WTC11 (cell line): ENCODE data around the gene SSR3. TPM values are rescaled to one million over a fixed set of nuclear protein-coding genes. Genes with fewer than 3 reads are reported as not detected.

Experiments
- ATAC-seq: fragments of 200-7000 bp; cut with Tn5 transposase; 2 replicates; pipeline ENCODE4 v1.10.0; 2021; ENCODE audit warnings: mild to moderate bottlenecking, moderate library complexity
- CTCF ChIA-PET: fragments of 300-600 bp; sonication (Branson Sonifier 250); formaldehyde crosslinking; loops from one replicate; lab custom pipeline; 2021; ENCODE audit warnings: antibody characterized with exemption; lab: Charles Lee
- POLR2A ChIA-PET: fragments of 350-600 bp; sonication (Branson Sonifier 250); formaldehyde crosslinking; loops from one replicate; lab custom pipeline; 2021; ENCODE audit warnings: antibody characterized with exemption; lab: Charles Lee
- DNase-seq: peaks from one replicate; pipeline ENCODE4 v3.0.0; 2021; ENCODE audit warnings: low spot score
- H3K27ac Mint-ChIP-seq: 2 replicates; pipeline ENCODE4 v1.8.0; 2021; ENCODE audit warnings: mixed read lengths
- H3K27me3 Mint-ChIP-seq: 2 replicates; pipeline ENCODE4 v1.8.0; 2021; ENCODE audit warnings: low read depth, mild to moderate bottlenecking, moderate library complexity, mixed read lengths
- H3K36me3 Mint-ChIP-seq: 2 replicates; pipeline ENCODE4 v1.8.0; 2021; ENCODE audit warnings: mixed read lengths
- H3K4me1 Mint-ChIP-seq: 2 replicates; pipeline ENCODE4 v1.8.0; 2022; ENCODE audit warnings: mixed read lengths
- H3K4me3 Mint-ChIP-seq: 2 replicates; pipeline ENCODE4 v1.8.0; 2021; ENCODE audit warnings: mild to moderate bottlenecking, moderate library complexity, mixed read lengths
- H3K9me3 Mint-ChIP-seq: 2 replicates; pipeline ENCODE4 v1.8.0; 2021; ENCODE audit warnings: mixed read lengths
- ARID4B ChIP-seq: sonication (generic); formaldehyde crosslinking; IDR thresholded peaks from 2 replicates; pipeline ENCODE4 v1.8.0; 2023; ENCODE audit warnings: missing genetic modification reagents, mild to moderate bottlenecking, borderline replicate concordance
- EMX1 ChIP-seq: fragments of 250-450 bp; sonication (Bioruptor Pico); IDR thresholded peaks from 2 replicates; pipeline ENCODE4 v1.8.0; 2021; ENCODE audit warnings: mild to moderate bottlenecking
- FOXJ3 ChIP-seq: sonication (generic); formaldehyde crosslinking; IDR thresholded peaks from 2 replicates; pipeline ENCODE4 v1.9.0; 2021; ENCODE audit warnings: missing genetic modification reagents, mild to moderate bottlenecking, borderline replicate concordance
- GRHL2 ChIP-seq: fragments of 250-450 bp; sonication (Bioruptor Pico); IDR thresholded peaks from 2 replicates; pipeline ENCODE4 v1.8.0; 2022; ENCODE audit warnings: mild to moderate bottlenecking, moderate library complexity; ENCODE audit not compliant: insufficient replicate concordance, severe bottlenecking
- HMGA2 ChIP-seq: fragments of 250-450 bp; sonication (Bioruptor Pico); IDR thresholded peaks from 2 replicates; pipeline ENCODE4 v1.4.0; 2021; ENCODE audit warnings: mild to moderate bottlenecking, moderate library complexity
- NFYB ChIP-seq: sonication (generic); formaldehyde crosslinking; conservative IDR thresholded peaks from 2 replicates; pipeline ENCODE4 v1.8.0; 2022; ENCODE audit warnings: low read depth, missing genetic modification reagents
- NR1H2 ChIP-seq: sonication (generic); formaldehyde crosslinking; IDR thresholded peaks from 2 replicates; pipeline ENCODE4 v1.9.0; 2021; ENCODE audit warnings: mild to moderate bottlenecking, moderate library complexity, missing genetic modification reagents
- PRRX2 ChIP-seq: fragments of 250-450 bp; sonication (Bioruptor Pico); IDR thresholded peaks from 2 replicates; pipeline ENCODE4 v1.8.0; 2021; ENCODE audit warnings: mild to moderate bottlenecking
- RORB ChIP-seq: fragments of 250-450 bp; sonication (Bioruptor Pico); IDR thresholded peaks from 2 replicates; pipeline ENCODE4 v1.9.0; 2021; ENCODE audit warnings: mild to moderate bottlenecking
- SMAD4 ChIP-seq: sonication (generic); formaldehyde crosslinking; IDR thresholded peaks from 2 replicates; pipeline ENCODE4 v1.8.0; 2022; ENCODE audit warnings: mild to moderate bottlenecking, missing genetic modification reagents
- TCF7 ChIP-seq: sonication (generic); formaldehyde crosslinking; IDR thresholded peaks from 2 replicates; pipeline ENCODE4 v1.8.0; 2022; ENCODE audit warnings: mild to moderate bottlenecking, low read depth, missing genetic modification reagents, moderate library complexity
- ZBTB21 ChIP-seq: sonication (generic); formaldehyde crosslinking; IDR thresholded peaks from 2 replicates; pipeline ENCODE4 v1.8.1; 2023; ENCODE audit warnings: mild to moderate bottlenecking, missing genetic modification reagents, borderline replicate concordance
- ZNF396 ChIP-seq: fragments of 250-450 bp; sonication (Bioruptor Pico); IDR thresholded peaks from 2 replicates; pipeline ENCODE4 v1.8.0; 2021; ENCODE audit warnings: mild to moderate bottlenecking, moderate library complexity, borderline replicate concordance
- ZNF416 ChIP-seq: fragments of 250-450 bp; sonication (Bioruptor Pico); IDR thresholded peaks from 2 replicates; pipeline ENCODE4 v1.9.0; 2021; ENCODE audit warnings: mild to moderate bottlenecking, inconsistent platforms
- total RNA-seq: library from RNA; stranded (reverse); gene quantifications from 3 replicates; pipeline ENCODE4 v1.2.3, GENCODE V29; 2021
- TF ChIP-seq, protein P1 (sequence below): sonication (generic); formaldehyde crosslinking; IDR thresholded peaks from 2 replicates; pipeline ENCODE4 v1.8.1; 2022; ENCODE audit warnings: low read depth, mild to moderate bottlenecking, moderate library complexity, missing genetic modification reagents, borderline replicate concordance
- TF ChIP-seq, protein P2 (sequence below): sonication (generic); formaldehyde crosslinking; conservative IDR thresholded peaks from 2 replicates; pipeline ENCODE4 v1.8.1; 2023; ENCODE audit warnings: mild to moderate bottlenecking, low read depth, missing genetic modification reagents, moderate library complexity
- TF ChIP-seq, protein P3 (sequence below): sonication (generic); formaldehyde crosslinking; IDR thresholded peaks from 2 replicates; pipeline ENCODE4 v1.8.1; 2023; ENCODE audit warnings: mild to moderate bottlenecking, missing genetic modification reagents, moderate library complexity

The SSR3 gene
- total RNA-seq, 1 experiment from 2014 or later: 162 TPM

DNA sequence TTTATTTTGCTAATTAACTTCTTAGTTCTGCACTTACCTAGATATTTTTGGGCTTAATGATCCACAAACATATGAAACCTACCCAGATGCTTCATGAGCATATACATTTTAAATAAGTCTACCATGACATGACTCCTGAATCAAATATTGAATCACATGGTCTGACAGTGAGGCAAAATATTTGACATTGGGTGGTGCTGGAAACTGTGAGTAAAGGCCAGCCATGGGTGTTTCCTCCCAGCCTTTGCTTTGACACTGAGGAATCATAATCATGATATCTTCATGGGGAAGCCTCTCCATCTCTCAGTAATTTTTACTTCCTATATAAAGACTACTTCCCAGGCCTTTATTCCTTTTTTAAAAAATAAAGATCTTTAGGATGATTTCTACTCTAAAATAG lies 22.8 kb upstream of the SSR3 start (continued):
- TF ChIP-seq, protein P1, sequence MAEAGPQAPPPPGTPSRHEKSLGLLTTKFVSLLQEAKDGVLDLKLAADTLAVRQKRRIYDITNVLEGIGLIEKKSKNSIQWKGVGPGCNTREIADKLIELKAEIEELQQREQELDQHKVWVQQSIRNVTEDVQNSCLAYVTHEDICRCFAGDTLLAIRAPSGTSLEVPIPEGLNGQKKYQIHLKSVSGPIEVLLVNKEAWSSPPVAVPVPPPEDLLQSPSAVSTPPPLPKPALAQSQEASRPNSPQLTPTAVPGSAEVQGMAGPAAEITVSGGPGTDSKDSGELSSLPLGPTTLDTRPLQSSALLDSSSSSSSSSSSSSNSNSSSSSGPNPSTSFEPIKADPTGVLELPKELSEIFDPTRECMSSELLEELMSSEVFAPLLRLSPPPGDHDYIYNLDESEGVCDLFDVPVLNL: no peak

- H3K9me3 Mint-ChIP-seq: no peaks in the 10 kb centered on the region
- ATAC-seq (no peak), DNase-seq (no peak)
- H3K36me3 Mint-ChIP-seq: no peaks in the 10 kb centered on the region
- ChIA-PET POLR2A (no interaction called here), CTCF (no interaction called here)
- H3K27me3 Mint-ChIP-seq: no peaks in the 10 kb centered on the region
- peaks cover 11% of the 10 kb centered on the region for H3K4me1 Mint-ChIP-seq
- no peak overlapping the region for H3K4me3 Mint-ChIP-seq
- H3K27ac Mint-ChIP-seq: no peak overlapping the region
- TF ChIP-seq RORB (CRISPR knock-in tag) (no peak), SMAD4 (CRISPR knock-in tag) (no peak), PRRX2 (CRISPR knock-in tag) (no peak), ZNF396 (CRISPR knock-in tag) (no peak), EMX1 (CRISPR knock-in tag) (no peak), ZBTB21 (CRISPR knock-in tag) (no peak), ZNF416 (CRISPR knock-in tag) (no peak), FOXJ3 (no peak), NR1H2 (CRISPR knock-in tag) (no peak), HMGA2 (no peak), GRHL2 (CRISPR knock-in tag) (no peak), NFYB (CRISPR knock-in tag) (no peak), TCF7 (no peak), ARID4B (CRISPR knock-in tag) (no peak)
- TF ChIP-seq, protein P2, sequence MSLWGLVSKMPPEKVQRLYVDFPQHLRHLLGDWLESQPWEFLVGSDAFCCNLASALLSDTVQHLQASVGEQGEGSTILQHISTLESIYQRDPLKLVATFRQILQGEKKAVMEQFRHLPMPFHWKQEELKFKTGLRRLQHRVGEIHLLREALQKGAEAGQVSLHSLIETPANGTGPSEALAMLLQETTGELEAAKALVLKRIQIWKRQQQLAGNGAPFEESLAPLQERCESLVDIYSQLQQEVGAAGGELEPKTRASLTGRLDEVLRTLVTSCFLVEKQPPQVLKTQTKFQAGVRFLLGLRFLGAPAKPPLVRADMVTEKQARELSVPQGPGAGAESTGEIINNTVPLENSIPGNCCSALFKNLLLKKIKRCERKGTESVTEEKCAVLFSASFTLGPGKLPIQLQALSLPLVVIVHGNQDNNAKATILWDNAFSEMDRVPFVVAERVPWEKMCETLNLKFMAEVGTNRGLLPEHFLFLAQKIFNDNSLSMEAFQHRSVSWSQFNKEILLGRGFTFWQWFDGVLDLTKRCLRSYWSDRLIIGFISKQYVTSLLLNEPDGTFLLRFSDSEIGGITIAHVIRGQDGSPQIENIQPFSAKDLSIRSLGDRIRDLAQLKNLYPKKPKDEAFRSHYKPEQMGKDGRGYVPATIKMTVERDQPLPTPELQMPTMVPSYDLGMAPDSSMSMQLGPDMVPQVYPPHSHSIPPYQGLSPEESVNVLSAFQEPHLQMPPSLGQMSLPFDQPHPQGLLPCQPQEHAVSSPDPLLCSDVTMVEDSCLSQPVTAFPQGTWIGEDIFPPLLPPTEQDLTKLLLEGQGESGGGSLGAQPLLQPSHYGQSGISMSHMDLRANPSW (CRISPR knock-in tag): no peak
- TF ChIP-seq, protein P3, sequence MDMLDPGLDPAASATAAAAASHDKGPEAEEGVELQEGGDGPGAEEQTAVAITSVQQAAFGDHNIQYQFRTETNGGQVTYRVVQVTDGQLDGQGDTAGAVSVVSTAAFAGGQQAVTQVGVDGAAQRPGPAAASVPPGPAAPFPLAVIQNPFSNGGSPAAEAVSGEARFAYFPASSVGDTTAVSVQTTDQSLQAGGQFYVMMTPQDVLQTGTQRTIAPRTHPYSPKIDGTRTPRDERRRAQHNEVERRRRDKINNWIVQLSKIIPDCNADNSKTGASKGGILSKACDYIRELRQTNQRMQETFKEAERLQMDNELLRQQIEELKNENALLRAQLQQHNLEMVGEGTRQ (CRISPR knock-in tag): no peak
Measured at GRCh38 chr3:156576651-156577348, 21.9 kb upstream of the SSR3 start.
